ENCODE measurements around the gene ZBTB45.

GRCh38 chr19:58513694-58514563 lies 5.7 kb downstream of the ZBTB45 start:
- TF ChIP-seq, protein P1, sequence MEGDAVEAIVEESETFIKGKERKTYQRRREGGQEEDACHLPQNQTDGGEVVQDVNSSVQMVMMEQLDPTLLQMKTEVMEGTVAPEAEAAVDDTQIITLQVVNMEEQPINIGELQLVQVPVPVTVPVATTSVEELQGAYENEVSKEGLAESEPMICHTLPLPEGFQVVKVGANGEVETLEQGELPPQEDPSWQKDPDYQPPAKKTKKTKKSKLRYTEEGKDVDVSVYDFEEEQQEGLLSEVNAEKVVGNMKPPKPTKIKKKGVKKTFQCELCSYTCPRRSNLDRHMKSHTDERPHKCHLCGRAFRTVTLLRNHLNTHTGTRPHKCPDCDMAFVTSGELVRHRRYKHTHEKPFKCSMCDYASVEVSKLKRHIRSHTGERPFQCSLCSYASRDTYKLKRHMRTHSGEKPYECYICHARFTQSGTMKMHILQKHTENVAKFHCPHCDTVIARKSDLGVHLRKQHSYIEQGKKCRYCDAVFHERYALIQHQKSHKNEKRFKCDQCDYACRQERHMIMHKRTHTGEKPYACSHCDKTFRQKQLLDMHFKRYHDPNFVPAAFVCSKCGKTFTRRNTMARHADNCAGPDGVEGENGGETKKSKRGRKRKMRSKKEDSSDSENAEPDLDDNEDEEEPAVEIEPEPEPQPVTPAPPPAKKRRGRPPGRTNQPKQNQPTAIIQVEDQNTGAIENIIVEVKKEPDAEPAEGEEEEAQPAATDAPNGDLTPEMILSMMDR (IDR thresholded peaks at IDR 0.05): peak; percentile 87
- no peak for TF ChIP-seq EZH2phosphoT487 (IDR thresholded peaks at IDR 0.05)

Data from neural progenitor cell (in vitro differentiated cells).